ENCODE results near the gene CCDC144A.
"Not testable (repeated sequence)": the region's sequence is repeated elsewhere in the genome, so short reads cannot be mapped to it uniquely, and the experiment has no call there.

CCDC144A gene

DNA sequence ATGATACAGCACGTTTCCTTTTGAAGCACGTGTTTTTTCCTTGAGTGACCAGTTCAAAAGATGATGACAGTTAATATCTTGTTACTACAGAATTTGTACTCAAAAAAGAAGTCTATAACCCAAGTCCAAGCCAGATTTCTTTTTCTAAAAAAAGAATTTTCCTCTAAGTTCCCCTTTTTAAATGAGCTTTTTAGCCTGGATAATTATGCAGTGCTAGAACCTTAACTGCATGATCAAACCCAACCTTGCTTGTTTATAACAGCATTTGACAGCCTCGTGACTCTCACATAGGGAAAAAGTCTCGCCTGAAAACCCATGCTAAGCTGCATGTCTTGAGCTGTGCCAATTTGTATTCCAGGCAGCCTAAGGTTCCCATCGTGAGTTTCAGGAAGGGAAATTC, 104.2 kb downstream of the CCDC144A start:
- H2AFZ ChIP-seq (ENCODE audit: low read length, unreplicated experiment); H3K27me3 ChIP-seq (ENCODE audit: insufficient read depth, low read length); H3K79me2 ChIP-seq (ENCODE audit: control insufficient read depth, insufficient read depth, low read length, unreplicated experiment); H3K4me1 ChIP-seq (ENCODE audit: control insufficient read depth, insufficient read depth, low read length, unreplicated experiment); H3K36me3 ChIP-seq (ENCODE audit: insufficient read depth, low read length); H3K4me3 ChIP-seq (ENCODE audit: low read depth, low read length): not testable (repeated sequence)
- H3K27ac ChIP-seq (ENCODE audit: low read depth, low read length): peak overlapping the region; percentile 44

- not testable (repeated sequence) for H3K27me3 ChIP-seq (ENCODE audit: insufficient read depth, low read length); H3K79me2 ChIP-seq (ENCODE audit: control insufficient read depth, insufficient read depth, low read length, unreplicated experiment); H2AFZ ChIP-seq (ENCODE audit: low read length, unreplicated experiment); H3K4me1 ChIP-seq (ENCODE audit: control insufficient read depth, insufficient read depth, low read length, unreplicated experiment); H3K4me3 ChIP-seq (ENCODE audit: low read depth, low read length); H3K36me3 ChIP-seq (ENCODE audit: insufficient read depth, low read length); H3K27ac ChIP-seq (ENCODE audit: low read depth, low read length)
Measured at GRCh38 chr17:16795894-16796293, 105.9 kb downstream of the CCDC144A start.

GRCh38 chr17:16804851-16805250, 114.8 kb downstream of the CCDC144A start:
- H3K27ac ChIP-seq (ENCODE audit: low read depth, low read length); H3K4me1 ChIP-seq (ENCODE audit: control insufficient read depth, insufficient read depth, low read length, unreplicated experiment); H3K79me2 ChIP-seq (ENCODE audit: control insufficient read depth, insufficient read depth, low read length, unreplicated experiment); H3K4me3 ChIP-seq (ENCODE audit: low read depth, low read length); H3K36me3 ChIP-seq (ENCODE audit: insufficient read depth, low read length); H2AFZ ChIP-seq (ENCODE audit: low read length, unreplicated experiment); H3K27me3 ChIP-seq (ENCODE audit: insufficient read depth, low read length): not testable (repeated sequence)

GRCh38 chr17:16806599-16806998, 116.6 kb downstream of the CCDC144A start:
- H3K36me3 ChIP-seq (ENCODE audit: insufficient read depth, low read length); H3K4me1 ChIP-seq (ENCODE audit: control insufficient read depth, insufficient read depth, low read length, unreplicated experiment); H3K79me2 ChIP-seq (ENCODE audit: control insufficient read depth, insufficient read depth, low read length, unreplicated experiment); H3K27ac ChIP-seq (ENCODE audit: low read depth, low read length); H3K4me3 ChIP-seq (ENCODE audit: low read depth, low read length); H3K27me3 ChIP-seq (ENCODE audit: insufficient read depth, low read length); H2AFZ ChIP-seq (ENCODE audit: low read length, unreplicated experiment): not testable (repeated sequence)

- not testable (repeated sequence) for H3K27ac ChIP-seq (ENCODE audit: low read depth, low read length); H2AFZ ChIP-seq (ENCODE audit: low read length, unreplicated experiment); H3K4me1 ChIP-seq (ENCODE audit: control insufficient read depth, insufficient read depth, low read length, unreplicated experiment); H3K4me3 ChIP-seq (ENCODE audit: low read depth, low read length); H3K27me3 ChIP-seq (ENCODE audit: insufficient read depth, low read length); H3K36me3 ChIP-seq (ENCODE audit: insufficient read depth, low read length); H3K79me2 ChIP-seq (ENCODE audit: control insufficient read depth, insufficient read depth, low read length, unreplicated experiment)
Measured at GRCh38 chr17:16807620-16808019, 117.6 kb downstream of the CCDC144A start.

DNA sequence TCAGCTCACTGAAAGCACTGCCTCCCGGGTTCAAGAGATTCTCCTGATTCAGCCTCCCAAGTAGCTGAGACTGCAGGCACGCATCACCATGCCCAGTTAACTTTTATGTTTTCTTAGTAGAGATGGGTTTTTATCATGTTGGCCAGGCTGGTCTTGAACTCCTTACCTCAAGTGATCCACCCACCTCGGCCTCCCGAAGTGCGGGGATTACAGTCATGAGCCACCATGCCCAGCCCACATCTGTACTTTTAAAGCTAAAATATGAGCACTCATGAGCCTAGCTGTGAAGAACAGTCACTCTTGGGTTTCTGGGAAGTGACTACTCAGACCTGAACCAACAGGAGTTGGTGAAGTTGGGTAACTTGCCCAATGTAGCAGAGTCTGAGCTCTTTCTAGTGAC, 120.2 kb downstream of the CCDC144A start:
- not testable (repeated sequence) for H3K36me3 ChIP-seq (ENCODE audit: insufficient read depth, low read length); H3K4me1 ChIP-seq (ENCODE audit: control insufficient read depth, insufficient read depth, low read length, unreplicated experiment); H2AFZ ChIP-seq (ENCODE audit: low read length, unreplicated experiment); H3K4me3 ChIP-seq (ENCODE audit: low read depth, low read length); H3K27ac ChIP-seq (ENCODE audit: low read depth, low read length); H3K79me2 ChIP-seq (ENCODE audit: control insufficient read depth, insufficient read depth, low read length, unreplicated experiment)
- H3K27me3 ChIP-seq (ENCODE audit: insufficient read depth, low read length): peaks cover 15% of the 10 kb centered on the region

DNA sequence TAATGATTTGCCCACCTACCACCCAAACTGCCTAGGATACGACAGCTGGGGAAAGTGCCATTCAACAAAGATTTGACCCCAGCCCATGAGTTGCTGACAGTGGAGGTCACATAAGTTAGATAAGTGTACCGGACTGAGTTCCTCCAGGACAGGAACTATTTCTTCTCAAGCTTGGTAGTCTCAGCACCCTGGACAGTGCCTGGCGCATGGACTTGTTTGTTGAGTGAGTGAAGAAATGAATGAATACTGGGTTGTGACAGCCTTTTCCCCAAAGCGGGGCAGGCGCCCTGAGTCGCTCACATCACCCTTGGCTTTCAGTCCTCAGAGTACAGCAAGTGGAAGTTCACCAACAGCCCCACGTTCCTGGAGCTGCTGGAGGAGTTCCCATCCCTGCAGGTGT, 122.1 kb downstream of the CCDC144A start:
- H3K4me3 ChIP-seq (ENCODE audit: low read depth, low read length); H3K4me1 ChIP-seq (ENCODE audit: control insufficient read depth, insufficient read depth, low read length, unreplicated experiment); H3K79me2 ChIP-seq (ENCODE audit: control insufficient read depth, insufficient read depth, low read length, unreplicated experiment); H3K27ac ChIP-seq (ENCODE audit: low read depth, low read length); H3K36me3 ChIP-seq (ENCODE audit: insufficient read depth, low read length); H2AFZ ChIP-seq (ENCODE audit: low read length, unreplicated experiment): not testable (repeated sequence)
- peaks cover 22% of the 10 kb centered on the region for H3K27me3 ChIP-seq (ENCODE audit: insufficient read depth, low read length)

GRCh38 chr17:16814439-16814838, 124.4 kb downstream of the CCDC144A start:
- Histone ChIP-seq H3K27ac (ENCODE audit: low read depth, low read length) (no peak overlapping the region), H2AFZ (ENCODE audit: low read length, unreplicated experiment) (no peak overlapping the region), H3K36me3 (ENCODE audit: insufficient read depth, low read length) (no peaks in the 10 kb centered on the region), H3K79me2 (ENCODE audit: control insufficient read depth, insufficient read depth, low read length, unreplicated experiment) (no peaks in the 10 kb centered on the region), H3K4me1 (ENCODE audit: control insufficient read depth, insufficient read depth, low read length, unreplicated experiment) (no peaks in the 10 kb centered on the region), H3K27me3 (ENCODE audit: insufficient read depth, low read length) (peaks cover 44% of the 10 kb centered on the region), H3K4me3 (ENCODE audit: low read depth, low read length) (no peak overlapping the region)

DNA sequence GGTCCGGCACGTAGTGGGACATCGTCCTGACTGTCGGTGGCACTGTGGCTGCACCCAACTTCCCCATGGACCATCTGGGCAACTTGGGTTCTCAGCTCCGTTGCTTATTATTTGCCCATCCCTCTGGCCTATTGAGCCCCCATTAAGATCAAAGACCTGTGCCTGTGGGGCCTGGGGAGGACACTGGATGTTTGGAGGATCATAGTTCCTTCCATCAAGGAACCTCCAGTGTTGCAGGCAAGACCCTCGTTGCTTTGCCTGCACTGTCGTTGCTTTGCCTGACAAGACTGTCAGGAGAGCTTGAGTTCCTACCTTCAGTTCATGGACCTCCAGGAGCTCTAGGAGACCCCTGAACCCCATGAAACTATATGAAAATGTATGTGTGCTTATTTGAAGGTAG, 127.2 kb downstream of the CCDC144A start:
- Histone ChIP-seq H3K4me1 (ENCODE audit: control insufficient read depth, insufficient read depth, low read length, unreplicated experiment) (peaks cover 4% of the 10 kb centered on the region), H3K27me3 (ENCODE audit: insufficient read depth, low read length) (peaks cover 61% of the 10 kb centered on the region), H3K4me3 (ENCODE audit: low read depth, low read length) (no peak overlapping the region), H2AFZ (ENCODE audit: low read length, unreplicated experiment) (no peak overlapping the region), H3K27ac (ENCODE audit: low read depth, low read length) (no peak overlapping the region), H3K36me3 (ENCODE audit: insufficient read depth, low read length) (no peaks in the 10 kb centered on the region), H3K79me2 (ENCODE audit: control insufficient read depth, insufficient read depth, low read length, unreplicated experiment) (no peaks in the 10 kb centered on the region)

- not testable (repeated sequence) for H3K36me3 ChIP-seq (ENCODE audit: insufficient read depth, low read length); H3K79me2 ChIP-seq (ENCODE audit: control insufficient read depth, insufficient read depth, low read length, unreplicated experiment); H3K27ac ChIP-seq (ENCODE audit: low read depth, low read length); H2AFZ ChIP-seq (ENCODE audit: low read length, unreplicated experiment); H3K4me3 ChIP-seq (ENCODE audit: low read depth, low read length); H3K4me1 ChIP-seq (ENCODE audit: control insufficient read depth, insufficient read depth, low read length, unreplicated experiment)
- H3K27me3 ChIP-seq (ENCODE audit: insufficient read depth, low read length): peaks cover 61% of the 10 kb centered on the region
Measured at GRCh38 chr17:16817940-16818339, 127.9 kb downstream of the CCDC144A start.

DNA sequence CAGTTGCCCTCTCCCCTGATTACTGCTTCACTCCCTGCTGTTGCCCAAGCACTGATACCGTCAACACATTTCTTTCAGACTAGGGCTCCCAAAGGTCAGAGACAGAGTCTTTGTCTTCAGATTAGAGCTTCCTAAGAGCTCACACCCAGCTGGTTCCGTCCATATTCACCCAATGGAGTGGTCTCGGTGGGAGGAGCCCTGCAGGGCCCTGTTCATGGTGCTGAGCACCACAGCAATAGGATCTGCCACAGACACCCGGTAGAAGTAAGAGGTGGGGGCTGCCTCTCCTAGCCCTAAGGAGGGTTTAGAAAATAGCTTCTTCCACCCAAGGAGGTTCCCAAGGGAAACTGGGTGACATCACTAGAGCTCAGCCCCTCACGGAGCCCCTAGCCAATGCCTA, 128.3 kb downstream of the CCDC144A start:
- Histone ChIP-seq H3K27ac (ENCODE audit: low read depth, low read length) (no peak overlapping the region), H3K27me3 (ENCODE audit: insufficient read depth, low read length) (peaks cover 61% of the 10 kb centered on the region), H3K79me2 (ENCODE audit: control insufficient read depth, insufficient read depth, low read length, unreplicated experiment) (no peaks in the 10 kb centered on the region), H2AFZ (ENCODE audit: low read length, unreplicated experiment) (no peak overlapping the region), H3K4me3 (ENCODE audit: low read depth, low read length) (no peak overlapping the region), H3K4me1 (ENCODE audit: control insufficient read depth, insufficient read depth, low read length, unreplicated experiment) (peaks cover 4% of the 10 kb centered on the region), H3K36me3 (ENCODE audit: insufficient read depth, low read length) (no peaks in the 10 kb centered on the region)
